HepG2 (cell line): Measurements from ENCODE around the gene TRPT1. TPM values are rescaled to one million over a fixed set of nuclear protein-coding genes. Genes with fewer than 3 reads are reported as not detected.

Experiments
- BRD4 ChIP-seq: sonication (generic); formaldehyde crosslinking; IDR thresholded peaks from 2 replicates; pipeline ENCODE4 v1.4.0; 2020; ENCODE audit warnings: missing genetic modification reagents
- CTCF ChIP-seq: sonication (generic); formaldehyde crosslinking; IDR thresholded peaks from 2 replicates; pipeline ENCODE4 v1.5.0; 2020; ENCODE audit warnings: mild to moderate bottlenecking, missing genetic modification reagents, moderate library complexity
- FOXA1 ChIP-seq, 2 experiments: fragments of 450-650 bp in 1 of 2; sonication (generic) in 1 of 2; formaldehyde crosslinking in 1 of 2; IDR thresholded peaks; 2 replicates each; pipeline versions ENCODE4 v1.4.0 to v1.6.1; 2016 to 2020; ENCODE audit warnings: missing genetic modification reagents in 1 of 2
- FOXA3 ChIP-seq: IDR thresholded peaks from 2 replicates; pipeline ENCODE4 v1.6.1; 2016; ENCODE audit warnings: missing genetic modification reagents, missing compliant biosample characterization
- MTERF4 ChIP-seq: sonication (generic); formaldehyde crosslinking; IDR thresholded peaks from 2 replicates; pipeline ENCODE4 v1.8.0; 2023; ENCODE audit warnings: mild to moderate bottlenecking, missing genetic modification reagents
- NCOR1 ChIP-seq: fragments of 200-600 bp; sonication (generic); IDR thresholded peaks from 2 replicates; pipeline ENCODE4 v1.7.0; 2017; ENCODE audit warnings: antibody characterized with exemption, low read length, borderline replicate concordance
- RFX5 ChIP-seq: IDR thresholded peaks from 2 replicates; pipeline ENCODE4 v1.6.1; 2011; ENCODE audit warnings: low read depth, low read length, improper control_type of control experiment
- SCMH1 ChIP-seq: sonication (generic); formaldehyde crosslinking; IDR thresholded peaks from 2 replicates; pipeline ENCODE4 v1.9.0; 2021; ENCODE audit warnings: missing genetic modification reagents, mild to moderate bottlenecking, borderline replicate concordance
- TEAD3 ChIP-seq: optimal IDR thresholded peaks from 2 replicates; pipeline ENCODE3; 2016; ENCODE audit warnings: borderline replicate concordance
- TIGD3 ChIP-seq: sonication (generic); formaldehyde crosslinking; IDR thresholded peaks from 2 replicates; pipeline ENCODE4 v1.5.1; 2020; ENCODE audit warnings: mild to moderate bottlenecking, missing genetic modification reagents, borderline replicate concordance
- U2AF2 ChIP-seq: fragments of 200-400 bp; formaldehyde crosslinking; IDR thresholded peaks from 2 replicates; pipeline ENCODE4 v1.6.1; 2017; ENCODE audit warnings: low read depth, mild to moderate bottlenecking, low read length
- ZBTB3 ChIP-seq: sonication (generic); formaldehyde crosslinking; IDR thresholded peaks from 2 replicates; pipeline ENCODE4 v1.4.0; 2020; ENCODE audit warnings: low read depth, mild to moderate bottlenecking, moderate library complexity, missing genetic modification reagents, borderline replicate concordance
- ZBTB7B ChIP-seq: sonication (generic); formaldehyde crosslinking; IDR thresholded peaks from 2 replicates; pipeline ENCODE4 v1.4.0; 2020; ENCODE audit warnings: missing genetic modification reagents
- ZNF30 ChIP-seq: sonication (generic); formaldehyde crosslinking; IDR thresholded peaks from 2 replicates; pipeline ENCODE4 v1.5.0; 2020; ENCODE audit warnings: mild to moderate bottlenecking, missing genetic modification reagents
- polyA plus RNA-seq, 8 experiments: library from polyadenylated mRNA; depleted of rRNA in 3 of 8; stranded (reverse) in 7 of 8; unstranded in 1 of 8; fragments of >200 nt; fragmentation: Illumina TruSeq in 4 of 8; extraction: Trizol in 4 of 8; gene quantifications; 2 replicates each; pipeline versions ENCODE4 v1.2.1 to v1.2.3, GENCODE V29; 2011 to 2016; ENCODE audit warnings: low read depth in 4 of 8, missing spikeins in 1 of 8, mixed read lengths in 1 of 8; ENCODE audit not compliant: insufficient read depth in 1 of 8
- total RNA-seq, 5 experiments: library from RNA; depleted of rRNA; stranded (reverse); fragments of >200 nt; fragmentation: Illumina TruSeq; extraction: Trizol; gene quantifications; 2 replicates each; pipeline ENCODE4 v1.2.3, GENCODE V29; 2016; ENCODE audit warnings: low read depth in 1 of 5
- TF ChIP-seq, protein P1 (sequence below): IDR thresholded peaks from 2 replicates; pipeline ENCODE4 v1.6.1; 2012; ENCODE audit warnings: low read length, improper control_type of control experiment
- TF ChIP-seq, protein P2 (sequence below): IDR thresholded peaks from 2 replicates; pipeline ENCODE4 v1.6.1; 2016; ENCODE audit warnings: control low read depth
- TF ChIP-seq, protein P3 (sequence below): sonication (generic); formaldehyde crosslinking; conservative IDR thresholded peaks from 2 replicates; pipeline ENCODE4 v1.4.0; 2020; ENCODE audit warnings: missing genetic modification reagents

Gene TRPT1
- total and polyA plus RNA-seq, 2 of the 13 experiments (the other 11 are each of a cell fraction or from before 2014, with no cell fraction given), result 24.8 to 40.7 TPM

- TF ChIP-seq, protein P1, sequence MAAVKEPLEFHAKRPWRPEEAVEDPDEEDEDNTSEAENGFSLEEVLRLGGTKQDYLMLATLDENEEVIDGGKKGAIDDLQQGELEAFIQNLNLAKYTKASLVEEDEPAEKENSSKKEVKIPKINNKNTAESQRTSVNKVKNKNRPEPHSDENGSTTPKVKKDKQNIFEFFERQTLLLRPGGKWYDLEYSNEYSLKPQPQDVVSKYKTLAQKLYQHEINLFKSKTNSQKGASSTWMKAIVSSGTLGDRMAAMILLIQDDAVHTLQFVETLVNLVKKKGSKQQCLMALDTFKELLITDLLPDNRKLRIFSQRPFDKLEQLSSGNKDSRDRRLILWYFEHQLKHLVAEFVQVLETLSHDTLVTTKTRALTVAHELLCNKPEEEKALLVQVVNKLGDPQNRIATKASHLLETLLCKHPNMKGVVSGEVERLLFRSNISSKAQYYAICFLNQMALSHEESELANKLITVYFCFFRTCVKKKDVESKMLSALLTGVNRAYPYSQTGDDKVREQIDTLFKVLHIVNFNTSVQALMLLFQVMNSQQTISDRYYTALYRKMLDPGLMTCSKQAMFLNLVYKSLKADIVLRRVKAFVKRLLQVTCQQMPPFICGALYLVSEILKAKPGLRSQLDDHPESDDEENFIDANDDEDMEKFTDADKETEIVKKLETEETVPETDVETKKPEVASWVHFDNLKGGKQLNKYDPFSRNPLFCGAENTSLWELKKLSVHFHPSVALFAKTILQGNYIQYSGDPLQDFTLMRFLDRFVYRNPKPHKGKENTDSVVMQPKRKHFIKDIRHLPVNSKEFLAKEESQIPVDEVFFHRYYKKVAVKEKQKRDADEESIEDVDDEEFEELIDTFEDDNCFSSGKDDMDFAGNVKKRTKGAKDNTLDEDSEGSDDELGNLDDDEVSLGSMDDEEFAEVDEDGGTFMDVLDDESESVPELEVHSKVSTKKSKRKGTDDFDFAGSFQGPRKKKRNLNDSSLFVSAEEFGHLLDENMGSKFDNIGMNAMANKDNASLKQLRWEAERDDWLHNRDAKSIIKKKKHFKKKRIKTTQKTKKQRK, result no peak
- TF ChIP-seq FOXA1 (IDR thresholded peaks at IDR 0.05) (no peak), FOXA1 (CRISPR knock-in tag; IDR thresholded peaks at IDR 0.05) (no peak), SCMH1 (CRISPR knock-in tag) (no peak), ZBTB7B (CRISPR knock-in tag) (peak; percentile 85), CTCF (CRISPR knock-in tag) (no peak; the same call in 1 of the 2 replicates), MTERF4 (no peak), BRD4 (CRISPR knock-in tag) (no peak; the same call in 1 of the 2 replicates), RFX5 (no peak), ZNF30 (CRISPR knock-in tag) (no peak), FOXA3 (CRISPR knock-in tag) (no peak), TIGD3 (CRISPR knock-in tag) (no peak), ZBTB3 (CRISPR knock-in tag) (no peak), NCOR1 (no peak), TEAD3 (no peak), U2AF2 (no peak)
- TF ChIP-seq, protein P2, sequence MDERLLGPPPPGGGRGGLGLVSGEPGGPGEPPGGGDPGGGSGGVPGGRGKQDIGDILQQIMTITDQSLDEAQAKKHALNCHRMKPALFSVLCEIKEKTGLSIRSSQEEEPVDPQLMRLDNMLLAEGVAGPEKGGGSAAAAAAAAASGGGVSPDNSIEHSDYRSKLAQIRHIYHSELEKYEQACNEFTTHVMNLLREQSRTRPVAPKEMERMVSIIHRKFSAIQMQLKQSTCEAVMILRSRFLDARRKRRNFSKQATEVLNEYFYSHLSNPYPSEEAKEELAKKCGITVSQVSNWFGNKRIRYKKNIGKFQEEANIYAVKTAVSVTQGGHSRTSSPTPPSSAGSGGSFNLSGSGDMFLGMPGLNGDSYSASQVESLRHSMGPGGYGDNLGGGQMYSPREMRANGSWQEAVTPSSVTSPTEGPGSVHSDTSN (CRISPR knock-in tag), result 0 out of 2 replicates have a peak, but pooled peaks have one; percentile 26
- TF ChIP-seq, protein P3, sequence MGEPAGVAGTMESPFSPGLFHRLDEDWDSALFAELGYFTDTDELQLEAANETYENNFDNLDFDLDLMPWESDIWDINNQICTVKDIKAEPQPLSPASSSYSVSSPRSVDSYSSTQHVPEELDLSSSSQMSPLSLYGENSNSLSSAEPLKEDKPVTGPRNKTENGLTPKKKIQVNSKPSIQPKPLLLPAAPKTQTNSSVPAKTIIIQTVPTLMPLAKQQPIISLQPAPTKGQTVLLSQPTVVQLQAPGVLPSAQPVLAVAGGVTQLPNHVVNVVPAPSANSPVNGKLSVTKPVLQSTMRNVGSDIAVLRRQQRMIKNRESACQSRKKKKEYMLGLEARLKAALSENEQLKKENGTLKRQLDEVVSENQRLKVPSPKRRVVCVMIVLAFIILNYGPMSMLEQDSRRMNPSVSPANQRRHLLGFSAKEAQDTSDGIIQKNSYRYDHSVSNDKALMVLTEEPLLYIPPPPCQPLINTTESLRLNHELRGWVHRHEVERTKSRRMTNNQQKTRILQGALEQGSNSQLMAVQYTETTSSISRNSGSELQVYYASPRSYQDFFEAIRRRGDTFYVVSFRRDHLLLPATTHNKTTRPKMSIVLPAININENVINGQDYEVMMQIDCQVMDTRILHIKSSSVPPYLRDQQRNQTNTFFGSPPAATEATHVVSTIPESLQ (CRISPR knock-in tag), result no peak
Observed at GRCh38 chr11:64230171-64230984, 4.4 kb upstream of the TRPT1 start, which contains the start of gene DNAJC4 (continued).
